HepG2 (cell line): ENCODE data around the gene GNAI2. TPM values are rescaled to one million over a fixed set of nuclear protein-coding genes. Genes with fewer than 3 reads are reported as not detected.

Source experiments
- ATF4 ChIP-seq, 2 experiments: fragments of 450-650 bp in 1 of 2; sonication (generic) in 1 of 2; formaldehyde crosslinking; IDR thresholded peaks; 2 replicates each; pipeline versions ENCODE4 v1.5.0 to v1.8.0; 2020 to 2022; ENCODE audit warnings: mild to moderate bottlenecking in 1 of 2, missing genetic modification reagents in 1 of 2
- FOSL2 ChIP-seq: sonication (generic); formaldehyde crosslinking; IDR thresholded peaks from 2 replicates; pipeline ENCODE4 v1.4.0; 2020; ENCODE audit warnings: missing genetic modification reagents
- FOXC1 ChIP-seq: sonication (generic); formaldehyde crosslinking; IDR thresholded peaks from 2 replicates; pipeline ENCODE4 v1.8.0; 2022; ENCODE audit warnings: mild to moderate bottlenecking, missing genetic modification reagents, borderline replicate concordance
- KLF15 ChIP-seq: sonication (generic); formaldehyde crosslinking; IDR thresholded peaks from 2 replicates; pipeline ENCODE4 v1.8.1; 2023; ENCODE audit warnings: borderline replicate concordance, mild to moderate bottlenecking, inconsistent platforms, missing genetic modification reagents, mixed read lengths
- KMT2B ChIP-seq: IDR thresholded peaks from 2 replicates; pipeline ENCODE4 v1.6.1; 2016; ENCODE audit warnings: missing genetic modification reagents, missing compliant biosample characterization
- PHF5A ChIP-seq: IDR thresholded peaks from one replicate; pipeline ENCODE4 v1.6.1; 2018; ENCODE audit warnings: low read depth, missing genetic modification reagents; ENCODE audit not compliant: unreplicated experiment
- POLR2A ChIP-seq, 2 experiments: IDR thresholded peaks; 2 replicates each; pipeline ENCODE4 v1.6.1; 2011; ENCODE audit warnings: low read depth in 2 of 2, low read length in 2 of 2, mild to moderate bottlenecking in 1 of 2, moderate library complexity in 1 of 2; ENCODE audit not compliant: insufficient read depth in 1 of 2
- PPARG ChIP-seq: conservative IDR thresholded peaks from 2 replicates; pipeline ENCODE4 v1.6.1; 2016; ENCODE audit warnings: missing biosample characterization, missing genetic modification reagents
- REPIN1 ChIP-seq: sonication (generic); formaldehyde crosslinking; IDR thresholded peaks from 2 replicates; pipeline ENCODE4 v1.8.0; 2022; ENCODE audit warnings: missing genetic modification reagents, low read depth, mild to moderate bottlenecking, borderline replicate concordance
- SNAPC2 ChIP-seq: sonication (generic); formaldehyde crosslinking; IDR thresholded peaks from 2 replicates; pipeline ENCODE4 v1.8.1; 2022; ENCODE audit warnings: mild to moderate bottlenecking, missing genetic modification reagents
- SP1 ChIP-seq, 2 experiments: fragments of 450-650 bp in 1 of 2; sonication (generic) in 1 of 2; formaldehyde crosslinking in 1 of 2; IDR thresholded peaks; 2 replicates each; pipeline versions ENCODE4 v1.4.0 to v1.6.1; 2016 to 2020; ENCODE audit warnings: missing genetic modification reagents in 1 of 2
- ZKSCAN5 ChIP-seq: sonication (generic); formaldehyde crosslinking; IDR thresholded peaks from 2 replicates; pipeline ENCODE4 v1.5.1; 2020; ENCODE audit warnings: mild to moderate bottlenecking, missing genetic modification reagents
- ZMYM2 ChIP-seq: sonication (generic); formaldehyde crosslinking; IDR thresholded peaks from 2 replicates; pipeline ENCODE4 v1.8.0; 2022; ENCODE audit warnings: mild to moderate bottlenecking, missing genetic modification reagents
- ZNF136 ChIP-seq: sonication (generic); formaldehyde crosslinking; IDR thresholded peaks from 2 replicates; pipeline ENCODE4 v1.8.1; 2022; ENCODE audit warnings: low read depth, mild to moderate bottlenecking, moderate library complexity, missing genetic modification reagents
- ZNF17 ChIP-seq: sonication (generic); formaldehyde crosslinking; IDR thresholded peaks from 2 replicates; pipeline ENCODE4 v1.5.0; 2020; ENCODE audit warnings: mild to moderate bottlenecking, missing genetic modification reagents
- ZNF24 ChIP-seq: fragments of 450-650 bp; IDR thresholded peaks from 2 replicates; pipeline ENCODE4 v1.6.1; 2017; ENCODE audit warnings: antibody characterized with exemption, mild to moderate bottlenecking
- ZNF280D ChIP-seq: sonication (generic); formaldehyde crosslinking; IDR thresholded peaks from 2 replicates; pipeline ENCODE4 v1.5.1; 2020; ENCODE audit warnings: mild to moderate bottlenecking, missing genetic modification reagents
- ZNF468 ChIP-seq: sonication (generic); formaldehyde crosslinking; IDR thresholded peaks from 2 replicates; pipeline ENCODE4 v1.8.0; 2022; ENCODE audit warnings: mild to moderate bottlenecking, moderate library complexity, missing genetic modification reagents
- ZNF562 ChIP-seq: sonication (generic); formaldehyde crosslinking; IDR thresholded peaks from 2 replicates; pipeline ENCODE4 v1.8.0; 2022; ENCODE audit warnings: missing genetic modification reagents, borderline replicate concordance
- polyA plus RNA-seq, 8 experiments: library from polyadenylated mRNA; depleted of rRNA in 3 of 8; stranded (reverse) in 7 of 8; unstranded in 1 of 8; fragments of >200 nt; fragmentation: Illumina TruSeq in 4 of 8; extraction: Trizol in 4 of 8; gene quantifications; 2 replicates each; pipeline versions ENCODE4 v1.2.1 to v1.2.3, GENCODE V29; 2011 to 2016; ENCODE audit warnings: low read depth in 4 of 8, missing spikeins in 1 of 8, mixed read lengths in 1 of 8; ENCODE audit not compliant: insufficient read depth in 1 of 8
- total RNA-seq, 5 experiments: library from RNA; depleted of rRNA; stranded (reverse); fragments of >200 nt; fragmentation: Illumina TruSeq; extraction: Trizol; gene quantifications; 2 replicates each; pipeline ENCODE4 v1.2.3, GENCODE V29; 2016; ENCODE audit warnings: low read depth in 1 of 5
- TF ChIP-seq, protein P1 (sequence below): sonication (generic); formaldehyde crosslinking; IDR thresholded peaks from 2 replicates; pipeline ENCODE4 v1.5.0; 2020; ENCODE audit warnings: missing genetic modification reagents, mild to moderate bottlenecking, borderline replicate concordance

Gene GNAI2
- total and polyA plus RNA-seq, 2 of the 13 experiments (the other 11 are each of a cell fraction or from before 2014, with no cell fraction given): 51.1 to 66.2 TPM

GRCh38 chr3:50205413-50206276 is 30.4 kb upstream of the GNAI2 start (continued):
- no peak for TF ChIP-seq SP1 (IDR thresholded peaks at IDR 0.05)
- TF ChIP-seq SP1 (CRISPR knock-in tag; IDR thresholded peaks at IDR 0.05): peak; percentile 62; the same call in 1 of the 2 replicates
- no peak for TF ChIP-seq ZNF17 (CRISPR knock-in tag)
- TF ChIP-seq FOXC1 (CRISPR knock-in tag): 0 out of 2 replicates have a peak, but pooled peaks have one; percentile 7
- TF ChIP-seq ZNF562: no peak
- TF ChIP-seq REPIN1 (CRISPR knock-in tag): peak; percentile 49; the same call in 1 of the 2 replicates
- no peak for TF ChIP-seq ZNF468 (CRISPR knock-in tag)
- no peak for TF ChIP-seq PPARG (CRISPR knock-in tag)
- TF ChIP-seq PHF5A (CRISPR knock-in tag): no peak
- no peak for TF ChIP-seq ZNF280D (CRISPR knock-in tag)
- 0 out of 4 replicates have a peak, but pooled peaks of 1 of the 2 experiments have one; percentile 15 for TF ChIP-seq ATF4 (CRISPR knock-in tag; IDR thresholded peaks at IDR 0.05)
- no peak for TF ChIP-seq KLF15
- TF ChIP-seq, protein P1, sequence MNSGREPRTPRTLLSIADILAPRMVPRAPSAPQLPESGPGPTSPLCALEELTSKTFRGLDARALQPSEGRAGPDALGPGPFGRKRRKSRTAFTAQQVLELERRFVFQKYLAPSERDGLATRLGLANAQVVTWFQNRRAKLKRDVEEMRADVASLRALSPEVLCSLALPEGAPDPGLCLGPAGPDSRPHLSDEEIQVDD: peak; percentile 38; the same call in 1 of the 2 replicates
- no peak for TF ChIP-seq ZMYM2 (CRISPR knock-in tag)
- no peak for TF ChIP-seq ZNF24
- TF ChIP-seq ZNF136 (CRISPR knock-in tag): no peak
- peak in 1 of 2 experiments; percentile 62; a peak in 2 of 4 replicates for TF ChIP-seq POLR2A (IDR thresholded peaks at IDR 0.05; ENCODE audit: insufficient read depth in 1 of 2, low read depth in 2 of 2, low read length in 2 of 2)
- no peak for TF ChIP-seq FOSL2 (CRISPR knock-in tag)
- no peak for TF ChIP-seq SNAPC2 (CRISPR knock-in tag)
- TF ChIP-seq KMT2B (CRISPR knock-in tag): no peak; the same call in 1 of the 2 replicates
- TF ChIP-seq ZKSCAN5 (CRISPR knock-in tag): no peak
